Stimulated activated CD8-positive, alpha-beta memory T cell treated with anti-CD3 and anti-CD28 coated beads, Interleukin-12 subunit alpha, Interleukin-12 subunit beta, amount 100 ng/mL, for 1 hour (primary cell): Measurements from ENCODE around the gene IL27RA.
A peak's percentile ranks its signal among the peaks of the same experiment; 100 is the strongest.

ENCODE experiments used
- DNase-seq: peaks from one replicate; pipeline ENCODE4 v3.0.0-alpha.2; 2020; ENCODE audit warnings: low read depth

Gene IL27RA

DNA sequence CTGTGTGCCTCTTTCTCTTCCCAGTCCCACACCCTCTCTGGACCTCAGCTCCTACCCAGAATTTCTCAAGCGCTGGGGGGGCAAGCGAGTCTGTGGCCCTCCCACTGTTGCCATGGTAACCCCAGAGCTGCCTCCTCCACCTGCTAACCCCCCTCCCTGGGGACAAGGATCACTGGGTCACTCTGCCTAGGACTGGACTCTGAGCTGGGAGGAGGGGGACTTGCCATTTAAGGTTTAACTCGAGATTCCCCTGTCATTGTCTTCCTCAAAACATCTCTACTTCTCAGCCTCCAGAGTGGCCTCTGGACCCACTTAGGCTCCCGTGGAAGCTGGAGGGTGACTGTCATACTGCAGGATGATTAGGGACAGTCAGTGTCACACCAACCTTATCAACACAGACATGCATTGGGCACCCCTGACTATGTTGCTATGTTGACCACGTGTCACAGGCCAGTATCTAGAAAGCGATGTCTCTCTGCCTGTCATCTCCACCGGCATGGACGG lies 28.1 kb downstream of the IL27RA start:
- no peak for DNase-seq

GRCh38 chr19:14061081-14061749 lies 29.7 kb downstream of the IL27RA start:
- DNase-seq: no peak

DNA sequence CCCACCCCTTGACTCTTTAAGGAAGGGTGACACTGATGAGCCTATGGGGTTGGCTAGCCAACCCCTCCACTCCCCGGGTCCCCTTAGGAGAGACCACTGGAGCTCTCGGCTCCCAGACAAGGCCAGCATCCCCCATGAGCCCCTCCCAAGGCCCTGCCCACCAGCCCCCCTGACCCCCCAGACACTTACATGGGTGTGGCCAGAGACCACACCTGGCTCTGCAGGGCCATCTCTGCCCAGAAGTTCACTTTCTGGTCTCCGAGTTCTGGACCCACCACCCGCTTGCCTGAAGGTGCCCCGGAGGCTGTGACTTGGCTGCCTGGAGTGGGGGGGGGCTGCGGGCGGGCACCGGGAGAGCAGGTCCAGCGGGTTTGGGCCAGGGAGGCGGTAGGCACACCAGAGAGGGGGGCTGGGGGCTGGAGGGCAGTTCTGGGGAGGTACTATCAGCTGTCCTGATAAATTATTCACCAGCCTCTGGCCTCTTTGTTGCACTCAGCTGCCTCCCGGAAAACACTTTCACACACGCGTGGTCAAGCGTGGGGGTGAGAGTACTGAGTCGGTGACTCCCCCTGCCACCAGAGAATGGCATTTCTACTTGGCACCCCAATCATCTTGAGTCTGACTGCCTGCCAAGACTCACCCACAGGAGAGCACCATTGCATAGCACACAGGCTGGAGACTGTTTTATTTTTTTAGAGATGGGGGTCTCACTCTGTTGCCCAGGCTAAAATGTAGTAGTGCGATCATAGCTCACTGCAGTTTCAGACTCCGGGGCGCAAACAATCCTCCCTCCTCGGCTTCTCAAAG lies 30.4 kb downstream of the IL27RA start, which contains the start of gene PALM3:
PALM3 (minus strand) TSS at position 326 of the 807 bp plus-strand sequence; CDS start at position 230, 96 bp downstream.
- no peak for DNase-seq

DNA sequence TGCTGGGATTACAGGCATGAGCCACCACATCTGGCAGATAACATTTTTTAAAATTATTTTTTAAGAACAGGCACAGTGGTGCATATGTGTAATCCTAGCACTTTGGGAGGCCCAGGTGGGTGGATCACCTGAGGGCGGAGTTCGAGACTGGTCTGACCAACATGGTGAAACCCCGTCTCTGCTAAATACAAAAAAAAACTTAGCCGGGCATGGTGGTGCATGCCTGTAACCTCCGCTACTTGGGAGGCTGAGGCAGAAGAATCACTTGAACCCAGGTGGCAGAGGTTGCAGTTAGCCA lies 30.9 kb downstream of the IL27RA start:
- DNase-seq: no peak

GRCh38 chr19:14063105-14063504 lies 31.5 kb downstream of the IL27RA start:
- DNase-seq: no peak

GRCh38 chr19:14066134-14066533 lies 34.6 kb downstream of the IL27RA start:
- no peak for DNase-seq

- no peak for DNase-seq
These were observed 38.9 kb downstream of the IL27RA start for GRCh38 chr19:14070268-14071050.

GRCh38 chr19:14072535-14073260 lies 41.1 kb downstream of the IL27RA start, which contains the start of gene MISP3:
MISP3 (plus strand) TSS chr19:14072786; CDS start chr19:14073310, 524 bp downstream.
- DNase-seq: no peak

DNA sequence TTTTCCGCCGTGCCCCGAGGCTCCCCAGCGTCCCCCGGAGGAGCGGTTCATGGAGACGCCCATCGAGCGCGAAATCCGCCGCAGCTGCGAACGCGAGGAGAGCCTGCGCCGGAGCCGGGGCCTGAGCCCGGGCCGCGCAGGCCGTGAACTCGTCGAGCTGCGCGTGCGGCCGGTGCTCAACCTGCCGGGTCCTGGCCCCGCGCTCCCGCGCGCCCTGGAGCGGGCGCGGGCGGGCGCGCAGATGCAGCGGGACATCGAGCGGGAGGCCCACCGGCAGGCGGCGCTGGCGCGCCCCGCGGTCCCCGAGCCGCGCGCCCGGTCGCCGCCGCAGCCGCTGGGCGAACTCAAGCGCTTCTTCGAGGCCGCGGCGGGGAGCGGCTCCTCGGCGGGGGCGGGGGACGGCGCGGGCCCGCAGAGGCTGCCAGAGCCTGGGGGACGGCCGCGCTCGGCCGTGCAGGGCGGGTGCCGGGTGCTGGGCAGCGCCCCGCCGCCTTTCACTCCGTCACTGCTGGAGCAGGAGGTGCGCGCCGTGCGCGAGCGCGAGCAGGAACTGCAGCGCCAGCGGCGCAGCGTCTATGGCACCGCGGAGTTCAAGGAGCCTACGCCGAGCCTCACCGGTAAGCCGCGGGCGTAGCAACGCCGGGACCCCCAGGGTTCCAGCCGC lies 41.8 kb downstream of the IL27RA start:
- DNase-seq: peak; percentile 55

- no peak for DNase-seq
These were observed 42.6 kb downstream of the IL27RA start for GRCh38 chr19:14073925-14074838.

- no peak for DNase-seq
These were observed 46.8 kb downstream of the IL27RA start for GRCh38 chr19:14078411-14078810.

DNA sequence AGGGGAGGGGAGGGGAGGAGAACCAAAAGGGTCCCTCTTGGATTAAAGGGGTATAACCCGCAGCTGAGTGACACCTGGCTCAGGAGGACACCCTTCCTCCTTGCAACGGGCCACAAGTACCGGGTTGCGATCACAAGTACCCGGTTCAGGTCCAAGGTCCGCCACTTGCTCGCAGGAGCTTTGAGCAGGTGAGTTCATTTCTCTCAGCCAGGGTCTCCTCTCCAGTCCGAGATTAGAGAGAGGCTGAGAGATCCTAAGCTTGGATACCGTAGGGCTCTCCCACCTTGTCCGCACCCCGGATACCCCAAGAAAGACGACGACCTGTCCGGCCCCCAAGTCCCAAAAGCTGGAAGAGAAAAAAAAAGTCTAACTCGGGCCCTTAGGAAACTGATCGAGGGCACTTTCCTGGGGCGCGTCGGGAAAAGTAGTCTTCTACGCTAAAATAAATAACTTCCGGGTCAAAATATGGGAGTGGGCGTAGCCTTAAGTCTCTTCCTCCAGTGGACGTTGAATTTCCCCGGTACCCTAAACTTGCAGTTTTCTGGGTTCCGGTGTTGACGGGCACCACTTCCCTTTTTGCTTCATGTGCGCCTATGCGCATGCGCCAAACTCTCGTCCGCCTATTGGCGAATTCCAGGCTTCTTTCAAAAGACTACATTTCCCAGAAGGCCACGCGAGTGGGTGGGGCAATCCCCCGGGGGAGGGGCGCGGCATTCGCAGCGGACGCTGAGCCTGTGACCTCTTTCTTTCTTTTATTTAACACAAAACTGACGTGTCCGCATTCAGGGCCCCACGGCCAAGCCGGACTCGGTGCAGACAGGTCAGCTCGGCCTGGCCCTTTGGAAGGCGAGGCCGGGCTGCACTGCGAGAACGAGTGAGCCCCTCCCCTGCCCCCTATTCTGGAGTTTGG lies 49.6 kb downstream of the IL27RA start:
- DNase-seq: peak; percentile 100

- DNase-seq: no peak
These were observed 50.5 kb downstream of the IL27RA start for GRCh38 chr19:14081797-14082674.

DNA sequence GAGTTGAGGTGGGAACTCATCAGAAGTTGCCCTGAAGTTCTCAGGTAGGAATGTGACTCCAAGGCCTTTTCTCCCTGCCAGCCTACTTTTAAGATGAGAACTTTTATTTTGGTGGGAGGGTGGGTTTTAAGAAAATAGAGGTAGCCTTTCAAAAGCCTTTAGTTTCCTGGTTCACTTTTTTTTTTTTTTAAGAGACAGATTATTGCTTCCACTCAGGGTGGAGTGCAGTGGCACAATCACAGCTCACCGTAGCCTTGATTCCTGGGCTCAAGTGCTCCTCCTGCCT lies 51.1 kb downstream of the IL27RA start:
- no peak for DNase-seq

- DNase-seq: no peak
These were observed 53.9 kb downstream of the IL27RA start, which contains the start of gene C19orf67 for GRCh38 chr19:14085309-14085995. C19orf67 (minus strand) TSS chr19:14085783; CDS start chr19:14085627, 156 bp downstream.

DNA sequence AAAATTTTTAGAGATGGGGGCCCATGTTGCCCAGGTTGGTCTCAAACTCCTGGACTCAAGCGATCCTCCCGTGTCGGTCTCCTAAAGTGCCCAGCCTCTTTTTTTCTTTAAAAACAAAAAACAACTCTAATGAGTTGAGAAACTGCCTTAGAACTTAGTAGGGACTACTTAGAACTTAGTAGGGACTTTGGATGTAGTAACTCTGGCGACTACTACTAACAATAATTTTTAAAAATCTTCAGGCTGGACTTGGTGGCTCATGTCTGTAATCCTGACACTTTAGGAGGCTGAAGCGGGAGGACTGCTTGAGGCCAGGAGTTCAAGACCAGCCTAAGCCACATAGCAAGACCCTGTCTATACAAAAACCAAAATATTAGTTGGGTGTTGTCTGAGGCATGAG lies 54.5 kb downstream of the IL27RA start:
- no peak for DNase-seq

DNA sequence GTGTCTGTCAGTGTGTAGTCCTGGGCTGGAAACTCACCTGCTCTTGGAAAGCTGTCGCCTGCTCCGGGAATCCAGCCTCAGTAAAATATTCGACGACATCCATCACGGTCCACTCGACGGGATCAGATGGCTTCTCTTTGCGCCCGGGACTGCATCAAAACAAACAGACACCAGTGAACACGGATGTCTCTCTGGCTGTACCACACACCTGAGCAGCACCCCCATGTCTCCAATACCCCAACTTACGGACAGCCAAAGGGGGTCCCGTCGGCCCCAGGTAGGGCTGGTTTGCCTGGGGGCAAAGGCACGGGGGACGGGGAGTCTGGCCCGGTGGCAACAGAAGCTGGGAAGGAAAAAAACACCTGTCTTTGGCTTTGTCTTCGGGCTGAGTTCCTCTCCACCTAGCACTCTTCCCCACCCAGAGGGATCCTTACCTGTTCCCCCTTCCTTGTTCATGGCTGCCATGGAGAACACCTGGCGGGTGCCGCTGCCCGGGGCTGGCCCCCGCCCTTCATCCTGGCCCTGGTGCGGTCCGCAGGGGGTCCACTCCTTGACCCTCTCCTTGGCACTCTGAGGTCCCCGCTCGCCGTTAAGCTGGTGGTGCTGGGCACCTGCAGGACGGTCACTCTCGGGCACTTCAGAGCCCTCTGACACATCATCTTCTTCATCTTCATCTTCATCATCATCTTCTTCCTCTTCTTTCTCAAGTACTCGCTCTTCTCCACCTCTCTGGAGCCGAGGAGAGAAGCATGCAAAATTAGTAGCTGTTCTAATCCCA lies 57.3 kb downstream of the IL27RA start:
- DNase-seq: no peak
